OCI-LY3 (cell line): Measurements from ENCODE around the gene NOXA1.

Experiments used
- H2AFZ ChIP-seq: fragments of 200-600, 300-600 bp; shearing (Covaris generic); 2 replicates; pipeline ENCODE4 v1.6.0; 2014; ENCODE audit warnings: antibody characterized with exemption, low read depth, low read length
- H3K27ac ChIP-seq: fragments of 200-600, 300-600 bp; sonication (generic); 2 replicates; pipeline ENCODE4 v1.5.1; 2014; ENCODE audit warnings: mild to moderate bottlenecking, low read length, moderate library complexity, mixed read lengths
- H3K27me3 ChIP-seq: fragments of 200-600, 300-600 bp; sonication (generic); 2 replicates; pipeline ENCODE4 v1.6.1; 2014; ENCODE audit warnings: low read depth, low read length, mixed read lengths
- H3K36me3 ChIP-seq: fragments of 200-600, 300-600 bp; sonication (generic); replicated peaks from 2 replicates; pipeline ENCODE3; 2014; ENCODE audit warnings: low read depth, low read length, mixed read lengths
- H3K4me1 ChIP-seq: fragments of 300-600, 200-600 bp; sonication (generic); 2 replicates; pipeline ENCODE4 v1.6.1; 2014; ENCODE audit warnings: low read length, mixed read lengths
- H3K4me2 ChIP-seq: fragments of 200-600, 300-600 bp; sonication (generic); 2 replicates; pipeline ENCODE4 v1.6.1; 2014; ENCODE audit warnings: low read length, mixed read lengths
- H3K4me3 ChIP-seq: fragments of 300-600, 200-600 bp; sonication (generic); 2 replicates; pipeline ENCODE4 v1.5.1; 2014; ENCODE audit warnings: antibody characterized with exemption, mild to moderate bottlenecking, low read length, moderate library complexity
- H3K79me2 ChIP-seq: fragments of 300-600, 200-600 bp; shearing (Covaris generic); 2 replicates; pipeline ENCODE4 v1.6.1; 2014; ENCODE audit warnings: mild to moderate bottlenecking, low read length, mixed read lengths
- H3K9ac ChIP-seq: fragments of 300-600, 200-600 bp; shearing (Covaris generic); 2 replicates; pipeline ENCODE4 v1.6.0; 2014; ENCODE audit warnings: mild to moderate bottlenecking, low read length, moderate library complexity
- H3K9me3 ChIP-seq: fragments of 200-600, 300-600 bp; shearing (Covaris generic); 2 replicates; pipeline ENCODE4 v1.6.1; 2014; ENCODE audit warnings: low read length, mixed read lengths; ENCODE audit not compliant: insufficient read depth
- H4K20me1 ChIP-seq: fragments of 200-600, 300-600 bp; sonication (generic); 2 replicates; pipeline ENCODE4 v1.6.1; 2016; ENCODE audit warnings: low read length, mixed read lengths; ENCODE audit not compliant: insufficient read depth
- EZH2phosphoT487 ChIP-seq: fragments of 200-600 bp; shearing (Covaris generic); IDR thresholded peaks from 2 replicates; pipeline ENCODE4 v1.6.1; 2018; ENCODE audit warnings: antibody characterized with exemption, mixed run types, low read depth
- TF ChIP-seq, protein P1 (sequence below): fragments of 200-600, 300-600 bp; sonication (generic); IDR thresholded peaks from 2 replicates; pipeline ENCODE4 v1.5.1; 2014; ENCODE audit warnings: antibody characterized with exemption, low read length, low read depth

The NOXA1 gene

DNA sequence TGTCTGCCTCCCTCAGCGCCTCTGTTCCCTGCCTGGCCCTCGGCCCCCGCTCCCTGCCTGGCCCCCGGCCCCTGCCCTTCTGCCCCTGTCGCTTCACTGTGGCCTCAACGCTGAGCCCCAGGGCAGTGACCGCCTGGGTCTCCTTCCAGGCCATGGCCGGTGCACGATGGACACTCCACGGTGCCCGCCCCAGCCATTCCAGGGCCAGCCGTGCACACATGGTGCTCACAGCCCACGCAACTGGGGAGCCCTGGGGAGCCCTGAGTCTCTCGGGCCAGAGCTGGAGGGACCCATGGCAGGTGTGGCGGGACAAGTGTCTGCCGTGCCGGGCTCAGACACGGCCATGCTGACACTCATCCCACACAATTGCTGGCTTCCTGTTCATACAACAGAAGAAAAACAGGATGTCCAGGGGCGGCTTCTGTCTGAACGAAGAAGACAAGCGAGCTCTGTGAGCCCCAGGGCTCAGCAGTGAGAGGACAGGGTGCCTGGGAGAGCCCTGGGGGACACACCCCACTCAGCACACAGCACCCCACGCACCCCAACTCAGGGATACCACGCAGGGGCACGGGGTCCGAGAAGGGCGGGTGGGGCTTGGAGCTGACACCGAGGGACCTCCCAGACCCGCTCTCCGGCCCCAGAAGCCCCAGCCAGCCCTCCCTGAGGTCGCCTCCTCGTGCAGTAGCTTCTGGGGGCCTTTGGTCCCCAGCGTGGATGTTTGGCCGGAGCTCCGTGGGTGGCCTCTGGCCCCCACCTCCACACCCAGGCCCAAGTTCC, 35.9 kb upstream of the NOXA1 start:
- Histone ChIP-seq H3K9me3 (no peaks in the 10 kb centered on the region), H4K20me1 (no peaks in the 10 kb centered on the region), H3K36me3 (no peaks in the 10 kb centered on the region), H3K27ac (no peak overlapping the region), H3K4me2 (no peak overlapping the region), H3K4me3 (no peak overlapping the region), H3K9ac (no peak overlapping the region), H3K79me2 (no peaks in the 10 kb centered on the region), H2AFZ (no peak overlapping the region), H3K4me1 (no peaks in the 10 kb centered on the region), H3K27me3 (no peaks in the 10 kb centered on the region)
- TF ChIP-seq, protein P1, sequence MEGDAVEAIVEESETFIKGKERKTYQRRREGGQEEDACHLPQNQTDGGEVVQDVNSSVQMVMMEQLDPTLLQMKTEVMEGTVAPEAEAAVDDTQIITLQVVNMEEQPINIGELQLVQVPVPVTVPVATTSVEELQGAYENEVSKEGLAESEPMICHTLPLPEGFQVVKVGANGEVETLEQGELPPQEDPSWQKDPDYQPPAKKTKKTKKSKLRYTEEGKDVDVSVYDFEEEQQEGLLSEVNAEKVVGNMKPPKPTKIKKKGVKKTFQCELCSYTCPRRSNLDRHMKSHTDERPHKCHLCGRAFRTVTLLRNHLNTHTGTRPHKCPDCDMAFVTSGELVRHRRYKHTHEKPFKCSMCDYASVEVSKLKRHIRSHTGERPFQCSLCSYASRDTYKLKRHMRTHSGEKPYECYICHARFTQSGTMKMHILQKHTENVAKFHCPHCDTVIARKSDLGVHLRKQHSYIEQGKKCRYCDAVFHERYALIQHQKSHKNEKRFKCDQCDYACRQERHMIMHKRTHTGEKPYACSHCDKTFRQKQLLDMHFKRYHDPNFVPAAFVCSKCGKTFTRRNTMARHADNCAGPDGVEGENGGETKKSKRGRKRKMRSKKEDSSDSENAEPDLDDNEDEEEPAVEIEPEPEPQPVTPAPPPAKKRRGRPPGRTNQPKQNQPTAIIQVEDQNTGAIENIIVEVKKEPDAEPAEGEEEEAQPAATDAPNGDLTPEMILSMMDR = no peak
- no peak for TF ChIP-seq EZH2phosphoT487

DNA sequence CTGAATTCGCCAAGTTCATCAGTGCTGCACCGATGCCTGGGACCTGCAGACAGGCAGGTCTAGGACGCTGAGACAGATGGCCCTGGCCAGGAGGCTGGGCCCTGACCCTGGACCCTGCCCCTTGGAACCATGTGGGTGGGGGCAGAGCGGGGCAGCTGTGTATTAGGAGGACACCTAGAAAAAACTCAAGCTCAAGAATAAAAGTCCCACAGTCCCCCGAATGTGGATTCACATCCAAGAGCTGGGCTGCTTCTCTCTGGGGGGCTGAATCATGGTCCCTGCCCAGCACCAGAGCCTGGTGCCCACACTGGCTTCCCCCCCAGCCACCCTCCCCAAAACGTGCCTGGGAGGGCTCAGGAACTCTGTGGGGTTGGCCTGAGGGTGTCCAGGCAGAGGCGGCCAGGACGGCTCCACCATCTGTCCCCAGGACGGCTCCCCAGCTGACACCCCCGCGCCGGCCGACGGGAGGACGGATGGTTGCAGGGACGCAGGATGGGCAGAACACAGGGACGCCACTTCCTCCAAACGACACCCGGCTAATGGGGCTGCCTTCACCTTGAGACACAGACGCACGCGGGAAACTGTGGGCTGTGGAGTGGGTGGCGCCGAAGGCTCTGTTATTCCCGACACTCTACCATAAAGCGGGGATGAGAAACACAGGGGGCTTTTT, 35.2 kb upstream of the NOXA1 start:
- Histone ChIP-seq H3K4me1 (no peaks in the 10 kb centered on the region), H2AFZ (no peak overlapping the region), H3K4me3 (no peak overlapping the region), H3K9ac (no peak overlapping the region), H3K4me2 (no peak overlapping the region), H3K36me3 (no peaks in the 10 kb centered on the region), H4K20me1 (no peaks in the 10 kb centered on the region), H3K9me3 (no peaks in the 10 kb centered on the region), H3K27me3 (no peaks in the 10 kb centered on the region), H3K79me2 (no peaks in the 10 kb centered on the region), H3K27ac (no peak overlapping the region)
- TF ChIP-seq, protein P1 = no peak
- TF ChIP-seq EZH2phosphoT487 = no peak

DNA sequence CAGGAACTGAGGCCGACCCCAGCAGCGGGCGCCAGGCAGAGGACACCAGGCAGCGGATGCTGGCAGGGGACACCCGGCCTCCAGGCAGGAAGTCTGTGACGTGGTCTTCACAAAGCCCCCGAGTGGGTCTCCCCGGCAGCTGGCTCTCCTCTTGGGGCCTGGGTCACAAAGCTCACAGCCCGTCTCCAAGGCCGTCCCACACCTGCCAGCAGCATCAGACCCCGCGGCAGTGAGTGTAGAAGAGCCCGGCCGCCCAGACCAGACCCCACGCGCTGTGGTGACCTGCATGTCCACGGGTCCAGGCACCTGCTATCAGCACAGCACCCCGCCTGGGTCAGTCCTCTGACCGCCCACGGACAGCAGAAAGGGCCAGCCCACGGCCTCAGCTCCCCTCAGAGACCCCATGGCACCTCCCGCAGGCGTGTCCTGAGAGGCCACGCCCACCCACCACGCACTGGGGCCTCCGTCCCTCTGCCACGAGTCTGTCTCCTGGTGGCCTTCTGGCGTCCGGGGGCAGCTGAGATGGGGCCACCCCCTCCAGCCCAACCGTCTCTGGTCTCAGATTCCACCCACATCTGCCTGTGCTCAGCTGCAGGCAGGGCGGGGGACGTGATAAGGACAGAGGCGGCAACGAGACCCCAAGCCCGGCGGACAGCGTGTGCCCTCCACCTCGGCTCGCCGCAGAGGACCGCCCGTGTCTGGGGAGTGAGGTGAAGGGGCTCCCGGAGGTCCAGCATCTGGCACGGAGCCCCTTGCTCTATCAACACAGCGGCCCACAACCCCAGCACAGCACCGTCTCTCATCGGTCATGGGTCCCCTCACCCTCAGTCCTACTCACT, 34.4 kb upstream of the NOXA1 start:
- Histone ChIP-seq H3K9me3 (no peaks in the 10 kb centered on the region), H3K4me3 (no peak overlapping the region), H4K20me1 (no peaks in the 10 kb centered on the region), H3K36me3 (no peaks in the 10 kb centered on the region), H3K4me1 (no peaks in the 10 kb centered on the region), H2AFZ (no peak overlapping the region), H3K27ac (no peak overlapping the region), H3K79me2 (no peaks in the 10 kb centered on the region), H3K4me2 (no peak overlapping the region), H3K9ac (no peak overlapping the region), H3K27me3 (no peaks in the 10 kb centered on the region)
- no peak for TF ChIP-seq EZH2phosphoT487
- TF ChIP-seq, protein P1 = no peak

DNA sequence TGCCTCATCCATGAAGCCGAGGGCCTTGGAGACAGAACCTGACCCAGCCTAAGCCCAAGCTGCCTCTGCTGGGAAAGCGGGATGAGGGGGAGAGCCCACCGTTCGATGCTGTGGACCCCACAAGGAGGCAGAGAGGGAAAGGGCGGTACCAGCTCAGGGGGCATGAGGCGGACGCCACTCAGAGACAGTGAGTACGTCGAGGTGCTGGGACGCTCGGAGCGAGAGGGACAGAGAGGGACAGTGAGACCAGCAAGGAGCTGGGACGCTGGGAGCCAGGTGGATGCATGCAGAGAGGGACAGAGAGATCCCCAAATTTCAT, 33.8 kb upstream of the NOXA1 start:
- TF ChIP-seq, protein P1 = no peak
- no peak for TF ChIP-seq EZH2phosphoT487
- H3K79me2 ChIP-seq = no peaks in the 10 kb centered on the region
- no peak overlapping the region for H3K4me3 ChIP-seq
- no peaks in the 10 kb centered on the region for H3K27me3 ChIP-seq
- no peaks in the 10 kb centered on the region for H3K4me1 ChIP-seq
- no peaks in the 10 kb centered on the region for H3K9me3 ChIP-seq
- H3K36me3 ChIP-seq = no peaks in the 10 kb centered on the region
- H2AFZ ChIP-seq = no peak overlapping the region
- no peak overlapping the region for H3K27ac ChIP-seq
- H4K20me1 ChIP-seq = no peaks in the 10 kb centered on the region
- no peak overlapping the region for H3K4me2 ChIP-seq
- H3K9ac ChIP-seq = no peak overlapping the region
